ENCODE measurements around the gene CCDC33.

DNA sequence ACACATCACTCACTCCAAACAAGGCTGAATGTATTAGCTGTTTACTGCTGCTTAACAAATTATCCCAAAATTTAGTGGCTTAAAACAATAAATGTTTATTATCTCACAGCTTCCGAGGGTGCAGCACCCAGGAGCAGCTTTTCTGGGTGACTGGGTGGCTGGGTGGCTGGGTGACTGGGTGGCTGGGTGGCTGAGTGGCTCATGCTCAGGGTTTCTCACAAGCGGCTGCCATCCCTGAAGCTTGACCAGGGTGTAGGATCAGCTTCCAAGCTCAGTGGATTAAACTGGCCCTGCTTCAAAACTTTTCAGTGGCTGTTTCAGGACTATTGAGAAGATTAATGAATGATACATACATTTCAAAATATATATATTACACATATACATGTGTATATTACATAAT is 133.6 kb downstream of the CCDC33 start:
- TF ChIP-seq CTCF (IDR thresholded peaks at IDR 0.05) (no peak), ZFX (IDR thresholded peaks at IDR 0.05; ENCODE audit: borderline replicate concordance) (no peak)
